ENCODE measurements around the gene MMP1. TPM values are rescaled to one million over a fixed set of nuclear protein-coding genes. Genes with fewer than 3 reads are reported as not detected.

MMP1 gene
- total RNA-seq (under 1 TPM in 3 of 4 donors, not detected in 1; 0.17 to 0.77 (median 0.54) TPM), polyA plus RNA-seq (1 to 10 TPM in 1 of 3 donors, under 1 TPM in 2; 0.03 to 4.7 (median 0.25) TPM)
- long read RNA-seq, donor 1 = 0 reads
- long read RNA-seq, donor 2 = 0 reads

- DNase-seq = no peak
These were observed at the start of gene MMP1 for GRCh38 chr11:102798012-102798746. MMP1 (minus strand) TSS chr11:102798160; CDS start chr11:102798092, 68 bp downstream.

DNA sequence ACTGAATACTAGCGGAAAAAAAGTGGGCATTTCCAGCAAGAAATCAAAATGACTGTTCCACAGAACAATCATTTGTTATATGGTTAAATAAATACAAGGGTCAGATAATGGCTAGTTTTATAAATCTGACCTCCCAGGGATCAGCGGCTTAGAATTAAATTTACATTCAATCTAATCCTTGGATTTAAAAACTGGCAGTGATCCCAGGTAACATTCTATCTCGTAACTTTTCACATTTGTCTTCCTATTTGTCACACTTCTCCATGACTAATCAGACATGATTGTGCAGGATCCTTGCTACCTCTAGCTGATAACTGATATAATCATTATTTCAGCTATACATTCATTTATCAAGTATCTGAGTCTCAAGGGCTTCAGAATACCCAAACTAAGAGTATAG is 48.3 kb upstream of the MMP1 start:
- Histone ChIP-seq H3K36me3 (ENCODE audit: insufficient read depth in 1 of 2, low read depth in 1 of 2) (no peaks in the 10 kb centered on the region), H3K27me3 (ENCODE audit: insufficient read depth in 3 of 3, low read length in 2 of 3) (no peaks in the 10 kb centered on the region), H3K9me3 (no peaks in the 10 kb centered on the region), H3K4me3 (no peak overlapping the region), H3K27ac (no peak overlapping the region), H3K4me1 (no peaks in the 10 kb centered on the region)
- ATAC-seq = no peak
- no peak for DNase-seq
- TF ChIP-seq, protein P1, sequence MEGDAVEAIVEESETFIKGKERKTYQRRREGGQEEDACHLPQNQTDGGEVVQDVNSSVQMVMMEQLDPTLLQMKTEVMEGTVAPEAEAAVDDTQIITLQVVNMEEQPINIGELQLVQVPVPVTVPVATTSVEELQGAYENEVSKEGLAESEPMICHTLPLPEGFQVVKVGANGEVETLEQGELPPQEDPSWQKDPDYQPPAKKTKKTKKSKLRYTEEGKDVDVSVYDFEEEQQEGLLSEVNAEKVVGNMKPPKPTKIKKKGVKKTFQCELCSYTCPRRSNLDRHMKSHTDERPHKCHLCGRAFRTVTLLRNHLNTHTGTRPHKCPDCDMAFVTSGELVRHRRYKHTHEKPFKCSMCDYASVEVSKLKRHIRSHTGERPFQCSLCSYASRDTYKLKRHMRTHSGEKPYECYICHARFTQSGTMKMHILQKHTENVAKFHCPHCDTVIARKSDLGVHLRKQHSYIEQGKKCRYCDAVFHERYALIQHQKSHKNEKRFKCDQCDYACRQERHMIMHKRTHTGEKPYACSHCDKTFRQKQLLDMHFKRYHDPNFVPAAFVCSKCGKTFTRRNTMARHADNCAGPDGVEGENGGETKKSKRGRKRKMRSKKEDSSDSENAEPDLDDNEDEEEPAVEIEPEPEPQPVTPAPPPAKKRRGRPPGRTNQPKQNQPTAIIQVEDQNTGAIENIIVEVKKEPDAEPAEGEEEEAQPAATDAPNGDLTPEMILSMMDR (IDR thresholded peaks at IDR 0.05) = no peak
- intact Hi-C loops (cut with DNase I) = no loop called here
- 23 to 35% (median 31%) methylated on average over 3 of the region's 3 CpGs for WGBS, 3 donors

More at GRCh38 chr11:102798012-102798746, at the start of gene MMP1:
- H3K27me3 ChIP-seq (ENCODE audit: insufficient read depth in 3 of 3, low read length in 2 of 3) = no peaks in the 10 kb centered on the region
- no peak within 1 kb of the TSS for H3K4me3 ChIP-seq
- no peaks in the 10 kb centered on the region for H3K4me1 ChIP-seq
- no peak within 1 kb of the TSS for H3K27ac ChIP-seq
- ATAC-seq = no peak
- no peaks in the 10 kb centered on the region for H3K36me3 ChIP-seq (ENCODE audit: insufficient read depth in 1 of 2, low read depth in 1 of 2)
- no peaks in the 10 kb centered on the region for H3K9me3 ChIP-seq
- 91 to 96% (median 93%) methylated on average over 7 of the region's 7 CpGs for WGBS, 3 donors
- TF ChIP-seq, protein P1 (IDR thresholded peaks at IDR 0.05) = no peak
- intact Hi-C loops (cut with DNase I) = no loop called here

GRCh38 chr11:102843489-102843888 is 45.5 kb upstream of the MMP1 start, which contains the start of gene MMP3:
MMP3 (minus strand) TSS chr11:102843609; CDS start chr11:102843546, 63 bp downstream.
- Histone ChIP-seq H3K4me3 (no peak within 1 kb of the TSS), H3K27me3 (ENCODE audit: insufficient read depth in 3 of 3, low read length in 2 of 3) (no peaks in the 10 kb centered on the region), H3K9me3 (no peaks in the 10 kb centered on the region), H3K36me3 (ENCODE audit: insufficient read depth in 1 of 2, low read depth in 1 of 2) (no peaks in the 10 kb centered on the region), H3K4me1 (no peaks in the 10 kb centered on the region), H3K27ac (no peak within 1 kb of the TSS)
- no peak for ATAC-seq
- 70 to 82% (median 71%) methylated on average over 4 of the region's 4 CpGs for WGBS, 3 donors
- no peak for DNase-seq
- TF ChIP-seq, protein P1 (IDR thresholded peaks at IDR 0.05) = no peak
- intact Hi-C loops (cut with DNase I) = no loop called here

- H3K9me3 ChIP-seq = no peaks in the 10 kb centered on the region
- TF ChIP-seq, protein P1 (IDR thresholded peaks at IDR 0.05) = no peak
- intact Hi-C loops (cut with DNase I) = no loop called here
- H3K27ac ChIP-seq = no peak overlapping the region
- H3K4me3 ChIP-seq = no peak overlapping the region
- DNase-seq = no peak
- ATAC-seq = no peak
- 18 to 51% (median 33%) methylated on average over 1 of the region's 1 CpG for WGBS, 3 donors
- H3K27me3 ChIP-seq (ENCODE audit: insufficient read depth in 3 of 3, low read length in 2 of 3) = no peaks in the 10 kb centered on the region
- H3K4me1 ChIP-seq = no peaks in the 10 kb centered on the region
- no peaks in the 10 kb centered on the region for H3K36me3 ChIP-seq (ENCODE audit: insufficient read depth in 1 of 2, low read depth in 1 of 2)
These were observed 45.0 kb upstream of the MMP1 start for GRCh38 chr11:102842930-102843329.
